Colon (tissue), 2 donors: ENCODE results near the gene EFCAB6.

Source experiments
- FAIRE-seq: peaks from 2 replicates; lab custom pipeline; 2012; peaks lifted over from hg19 to GRCh38; lab: Jason Lieb, UNC
- donor health status: control.
- donor health status: control.

EFCAB6 gene

DNA sequence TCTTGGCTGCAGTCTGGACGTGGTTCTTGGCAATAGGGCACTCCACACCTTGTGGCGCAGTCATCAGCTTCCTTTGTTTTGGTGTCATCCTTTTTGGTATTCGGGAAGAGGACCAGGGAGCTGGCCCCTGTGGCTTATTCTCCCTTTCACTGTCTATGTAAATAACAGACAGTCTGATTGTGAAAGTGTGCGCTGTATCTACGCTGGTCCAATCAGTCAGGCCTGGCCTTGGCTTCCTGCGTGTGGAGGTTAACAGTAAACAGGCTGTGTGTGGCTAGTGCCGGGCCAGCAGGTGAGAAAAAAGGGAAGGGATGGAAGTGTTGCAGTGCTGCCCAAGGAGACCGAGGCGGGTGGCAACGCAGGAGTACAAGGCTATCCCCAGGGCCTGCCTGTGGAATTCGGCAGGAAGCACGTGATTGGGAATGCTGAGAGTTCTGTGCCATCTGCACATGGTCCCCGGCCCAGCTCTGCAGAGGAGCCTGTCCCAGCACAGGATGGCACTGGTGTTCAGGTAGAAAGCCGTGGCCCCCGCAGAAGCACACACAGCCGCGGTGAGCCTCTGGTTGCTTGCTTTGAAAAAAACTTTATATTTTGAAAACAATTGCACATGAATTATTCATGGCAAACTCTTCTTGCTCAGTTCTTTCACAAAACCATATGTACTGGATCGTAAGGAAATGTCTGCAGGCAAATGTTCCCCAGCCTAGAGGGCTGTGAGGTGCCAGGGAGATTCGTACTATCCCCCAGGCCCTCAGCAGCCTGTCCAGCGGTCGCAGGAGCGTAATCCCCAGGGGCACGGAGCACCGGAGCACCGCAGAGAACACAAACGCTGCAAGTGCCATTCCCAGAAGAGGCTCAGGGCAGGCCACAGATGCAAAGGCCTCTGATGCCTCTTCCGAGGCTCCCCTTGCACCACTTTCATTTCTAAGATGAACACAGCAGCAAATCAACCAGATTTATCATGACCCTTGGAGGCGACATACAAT, 174.5 kb downstream of the EFCAB6 start:
- FAIRE-seq = no peak

DNA sequence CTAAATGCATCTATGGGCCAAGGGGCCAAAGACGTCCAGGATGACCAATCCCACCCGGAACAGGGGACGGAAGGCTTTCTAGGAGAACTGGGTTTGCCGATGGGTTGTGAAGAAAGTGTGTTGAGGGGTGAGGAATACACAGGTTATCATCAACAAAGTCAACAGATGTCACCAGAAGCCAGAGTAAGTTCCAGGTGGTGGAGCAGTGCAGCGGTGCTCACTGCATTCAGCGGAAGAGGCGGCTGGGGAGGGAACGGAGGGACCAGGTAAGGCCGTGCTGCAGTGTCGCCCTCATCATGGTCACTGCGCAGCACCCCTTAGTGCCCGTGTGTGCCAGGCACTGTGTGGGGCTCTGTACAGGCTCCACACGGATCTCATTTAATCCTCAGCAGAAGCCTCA, 176.0 kb downstream of the EFCAB6 start:
- no peak for FAIRE-seq

DNA sequence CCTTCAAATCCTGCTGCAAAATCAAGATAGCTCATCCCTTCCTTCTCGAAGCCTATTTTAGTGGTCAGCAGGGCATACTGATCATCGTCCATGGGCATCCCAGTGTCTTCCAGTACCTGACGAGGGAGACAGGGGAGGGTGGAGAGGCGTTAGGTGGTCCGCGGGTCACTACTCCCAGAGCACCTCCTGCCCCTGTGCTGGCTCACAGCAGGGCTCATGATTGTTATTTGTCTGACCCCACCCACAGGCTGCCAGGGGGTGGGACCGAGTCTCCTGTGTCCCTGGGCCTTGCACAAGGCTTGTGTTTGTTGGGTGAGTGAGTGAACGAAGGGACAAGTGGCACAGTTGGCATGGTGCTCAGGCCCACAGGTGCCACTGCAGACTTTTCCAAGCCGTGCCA, 177.0 kb downstream of the EFCAB6 start:
- FAIRE-seq = no peak

DNA sequence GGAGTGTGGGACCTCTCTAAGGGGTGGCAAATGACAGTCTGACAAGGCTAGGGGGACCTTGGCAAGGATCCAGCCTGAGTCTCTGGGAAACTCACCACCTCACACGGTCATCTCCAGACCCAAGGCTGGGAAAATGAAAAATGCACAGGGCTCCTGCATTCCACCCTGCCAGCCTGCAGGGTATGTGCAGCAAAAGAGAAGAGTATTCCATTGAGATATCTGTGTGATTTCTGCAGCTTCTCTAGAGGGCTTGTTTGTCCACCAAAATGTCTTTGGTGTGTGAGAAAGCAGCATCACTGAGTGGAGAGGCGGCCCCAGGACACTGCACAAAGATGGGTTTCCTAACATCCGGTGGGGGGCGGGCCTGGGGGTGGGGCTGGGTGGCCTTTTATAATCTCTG, 177.8 kb downstream of the EFCAB6 start:
- no peak for FAIRE-seq

DNA sequence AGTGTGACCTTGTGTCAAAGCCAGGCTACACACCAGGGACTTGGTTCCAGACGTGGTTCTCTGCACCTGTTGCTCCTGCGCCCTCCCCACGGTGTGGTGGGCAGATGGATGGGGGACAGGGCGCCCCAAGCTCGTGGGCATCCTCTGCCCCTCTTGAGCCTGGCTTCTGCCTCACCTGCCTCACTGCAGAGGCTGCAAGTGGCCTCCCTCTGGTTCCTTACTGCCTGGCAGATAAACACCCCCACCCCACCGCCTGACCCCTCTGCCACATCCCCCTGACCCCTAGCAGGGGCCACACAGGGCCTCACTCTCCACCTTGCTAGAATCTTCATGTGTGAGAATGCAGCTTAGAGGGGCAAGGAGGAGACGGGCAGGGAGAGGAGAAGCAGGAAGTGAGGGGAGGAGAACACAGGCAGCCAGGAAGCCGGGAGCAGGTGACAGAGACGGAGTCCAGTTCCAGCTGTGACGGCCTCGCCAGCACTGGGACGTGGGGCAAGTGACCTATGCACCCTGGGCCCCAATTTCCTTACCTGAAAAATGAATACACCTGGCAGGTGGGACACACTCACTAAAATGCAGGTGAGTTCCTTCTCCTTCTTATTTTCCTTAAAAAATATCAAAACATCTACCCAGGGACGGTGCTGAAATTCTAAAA, 178.3 kb downstream of the EFCAB6 start:
- FAIRE-seq = no peak

DNA sequence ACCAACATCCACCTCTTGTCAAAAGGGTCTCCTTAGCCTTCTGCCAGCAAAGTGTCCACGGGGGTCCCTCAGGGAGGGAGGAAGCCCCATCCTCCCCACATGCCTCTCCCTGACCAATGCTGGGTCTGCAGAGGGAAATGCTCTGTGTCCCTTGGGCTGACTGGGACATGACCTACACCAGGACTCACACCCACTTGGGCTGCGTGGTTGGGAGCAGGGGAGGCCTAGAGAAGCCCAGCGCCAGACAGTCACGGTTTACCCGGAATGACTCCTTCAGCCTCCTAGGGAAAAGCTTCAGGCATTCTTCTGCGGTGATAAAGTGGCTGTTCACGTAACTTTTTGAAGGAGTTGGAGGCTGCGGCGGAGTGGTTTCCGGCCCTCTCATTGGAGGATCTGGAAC, 180.3 kb downstream of the EFCAB6 start:
- FAIRE-seq = no peak

DNA sequence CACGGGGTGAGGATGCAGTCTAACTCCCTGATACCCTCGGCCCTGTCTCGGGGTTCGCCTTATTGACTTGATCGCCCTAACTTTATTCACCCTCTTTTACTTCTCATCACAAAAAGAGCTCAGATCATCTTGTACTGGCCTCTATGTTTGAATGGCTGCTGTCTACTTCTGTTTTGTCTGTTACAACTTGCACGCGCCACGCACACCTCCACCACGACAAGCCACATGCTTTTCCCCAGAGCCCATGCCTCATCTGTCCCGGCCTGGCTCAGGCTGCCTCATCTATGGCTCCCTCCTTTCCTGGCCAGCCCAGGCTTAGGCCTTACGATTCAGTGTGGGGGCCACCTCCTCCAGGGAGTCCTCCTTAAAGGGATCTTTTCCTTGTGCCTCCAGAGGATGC, 180.9 kb downstream of the EFCAB6 start:
- no peak for FAIRE-seq

DNA sequence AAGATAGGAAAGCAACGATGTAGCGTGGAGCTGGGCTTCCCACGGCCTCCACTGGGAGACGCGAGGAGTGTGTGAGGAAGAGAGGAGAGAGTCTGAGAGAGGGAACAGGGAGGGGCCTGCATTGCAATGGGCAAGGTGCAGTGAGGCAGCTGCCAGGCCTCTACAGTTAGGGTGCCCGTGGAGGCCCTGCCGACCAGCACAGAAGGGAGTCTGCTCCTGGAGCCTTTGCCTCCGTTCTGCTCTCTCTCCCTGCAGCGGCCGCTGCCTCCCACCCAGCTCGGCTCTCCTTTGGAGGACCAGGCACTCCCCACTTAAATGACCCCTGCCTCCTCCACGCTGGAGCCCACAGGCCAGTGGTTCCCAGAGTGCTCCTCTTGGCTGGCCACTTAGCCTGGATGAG, 181.7 kb downstream of the EFCAB6 start:
- no peak for FAIRE-seq

DNA sequence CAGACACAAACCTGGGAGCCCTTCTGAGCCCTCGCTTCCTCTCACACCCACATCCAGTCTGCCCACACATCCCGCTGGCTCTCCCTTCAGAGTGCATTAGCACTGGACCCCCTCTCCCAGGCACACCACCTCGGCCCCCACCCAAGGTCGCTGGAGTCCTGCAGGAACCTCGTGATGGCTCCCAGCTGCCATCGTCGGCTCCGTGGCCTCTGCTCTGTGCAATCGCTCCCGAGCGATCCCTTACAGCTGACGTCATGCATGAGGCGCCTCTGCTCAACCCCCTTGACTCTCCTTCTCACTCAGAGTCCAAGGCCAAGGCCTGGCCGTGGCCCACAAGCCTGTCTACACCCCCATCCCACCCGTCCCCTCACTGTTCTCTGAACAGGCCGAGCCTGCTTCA, 183.9 kb downstream of the EFCAB6 start:
- FAIRE-seq = no peak

DNA sequence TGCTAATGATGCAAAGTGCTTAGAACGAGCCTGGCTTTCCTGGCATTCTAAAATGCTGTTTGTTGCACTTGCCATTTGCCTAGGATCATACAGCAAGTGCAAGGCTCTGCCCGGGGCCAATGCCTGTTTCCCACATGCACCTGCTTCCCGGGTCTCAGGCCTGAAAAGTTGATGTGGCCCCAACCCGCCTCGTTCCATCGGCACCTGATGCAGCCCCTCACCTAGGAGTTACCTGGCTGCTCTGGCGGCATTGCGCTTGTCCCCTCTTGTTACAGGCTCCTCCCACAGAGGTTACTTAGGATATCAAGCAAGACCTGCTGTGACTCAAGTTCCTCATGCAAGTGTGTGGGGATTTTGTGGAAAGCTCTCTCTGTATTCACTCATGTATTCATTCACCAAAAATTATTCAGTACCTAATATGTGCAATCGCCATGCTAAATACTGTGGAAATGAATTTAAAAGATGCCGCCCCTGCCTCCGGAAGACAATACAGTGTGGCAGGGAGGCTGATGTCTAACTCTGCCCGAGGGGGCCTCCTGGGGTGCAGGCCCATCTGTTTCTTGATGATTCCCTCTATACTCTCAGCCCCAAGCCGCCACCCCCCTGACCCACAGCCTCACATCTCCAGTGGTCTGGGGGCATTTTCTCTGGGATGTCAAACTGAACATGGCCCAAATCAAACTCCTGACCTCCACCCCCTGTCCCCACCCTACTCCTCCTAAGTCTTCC, 184.5 kb downstream of the EFCAB6 start:
- FAIRE-seq = no peak

DNA sequence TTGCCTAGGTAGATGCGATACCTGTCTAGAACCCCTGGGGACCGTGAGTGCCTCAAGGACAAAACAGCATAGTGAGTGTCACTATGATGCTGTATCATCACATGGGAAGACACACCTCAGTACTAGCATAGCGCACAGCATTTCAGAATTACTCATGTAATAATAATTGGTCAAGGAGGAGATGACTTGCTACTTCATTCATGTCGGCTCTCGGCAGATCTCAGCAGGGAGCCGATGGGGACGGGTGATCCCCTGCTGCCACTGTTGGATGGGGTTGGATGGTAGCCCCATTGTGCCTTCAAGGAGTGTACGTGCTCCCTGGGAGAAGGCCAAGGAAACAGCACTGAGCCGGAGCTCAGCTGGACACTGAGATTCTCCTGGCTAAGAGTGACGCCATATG, 186.9 kb downstream of the EFCAB6 start:
- FAIRE-seq = no peak

DNA sequence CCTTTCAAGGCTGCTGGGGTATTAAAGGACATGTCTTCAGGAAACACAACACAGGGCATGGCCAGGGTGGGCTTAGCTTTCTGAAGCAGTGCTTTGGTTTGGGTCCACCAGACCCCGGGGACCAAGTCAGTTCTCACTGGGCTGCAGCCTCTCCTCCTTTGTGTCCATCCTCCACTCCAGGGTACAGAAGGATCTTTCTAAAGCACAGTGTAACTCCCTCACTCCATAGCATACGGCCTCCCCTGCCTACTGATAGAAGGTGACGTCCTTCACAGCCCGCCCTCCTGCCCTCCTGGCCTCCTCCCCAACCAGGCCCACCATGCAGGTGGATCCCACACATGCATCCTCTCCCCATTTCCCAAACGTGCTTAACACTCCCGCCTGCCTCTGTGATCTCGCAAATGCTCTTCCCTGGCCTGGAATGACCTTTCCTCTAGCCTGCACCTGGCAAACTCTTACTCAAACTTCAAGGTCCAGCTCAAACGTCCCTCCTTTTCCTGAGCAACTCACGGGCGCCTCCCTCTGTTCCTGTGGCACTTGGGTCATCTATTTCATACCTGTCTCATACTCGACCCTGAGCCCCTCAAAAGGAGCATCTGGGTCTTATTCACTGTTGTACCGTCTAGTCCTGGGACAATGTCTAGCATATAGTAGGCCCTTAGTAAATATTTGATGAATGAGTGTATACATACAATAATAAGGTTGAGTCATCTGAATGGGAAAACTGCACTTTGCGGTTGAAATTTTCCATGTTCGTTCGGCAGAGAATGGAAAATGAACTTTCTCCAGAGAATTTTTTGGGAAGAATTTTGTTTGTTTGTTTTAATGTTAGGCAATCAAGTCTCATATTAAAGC, 187.7 kb downstream of the EFCAB6 start:
- FAIRE-seq = no peak

DNA sequence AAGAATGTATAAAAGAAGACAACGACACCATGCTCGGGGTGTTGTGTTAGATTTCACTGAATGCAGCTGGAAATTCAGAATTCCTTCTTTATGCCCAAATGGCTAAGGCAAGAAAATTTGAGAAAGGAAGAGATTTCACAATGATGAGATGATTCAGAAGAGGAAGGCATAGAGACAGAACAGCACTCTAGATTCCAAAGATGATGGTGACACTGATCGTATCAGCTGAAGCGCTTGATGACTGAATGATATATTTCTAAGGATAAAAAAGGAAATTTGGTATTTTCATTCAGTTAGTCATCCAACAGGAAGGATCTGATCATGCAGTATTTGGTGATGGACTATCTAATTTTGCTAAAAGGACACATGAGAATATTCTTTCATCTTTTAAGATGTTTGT, 189.2 kb downstream of the EFCAB6 start:
- FAIRE-seq = no peak

DNA sequence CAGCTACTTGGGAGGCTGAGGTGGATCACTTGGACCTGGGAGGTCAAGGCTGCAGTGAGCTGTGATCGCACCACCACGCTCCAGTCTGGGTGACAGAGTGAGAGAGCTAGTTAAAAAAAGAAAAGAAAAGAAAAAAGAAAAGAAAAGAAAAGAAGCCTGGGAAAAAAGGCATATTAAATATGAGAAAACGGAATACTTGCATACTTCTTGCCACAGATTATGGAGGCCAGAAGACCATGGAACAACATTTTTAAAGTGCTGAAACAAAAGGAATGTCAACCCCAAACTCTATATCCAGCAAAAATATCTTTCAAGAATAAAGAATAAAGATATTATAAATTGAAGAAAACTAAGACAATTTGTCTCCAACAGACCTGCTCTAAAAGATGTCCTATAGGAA, 191.9 kb downstream of the EFCAB6 start:
- FAIRE-seq = no peak

DNA sequence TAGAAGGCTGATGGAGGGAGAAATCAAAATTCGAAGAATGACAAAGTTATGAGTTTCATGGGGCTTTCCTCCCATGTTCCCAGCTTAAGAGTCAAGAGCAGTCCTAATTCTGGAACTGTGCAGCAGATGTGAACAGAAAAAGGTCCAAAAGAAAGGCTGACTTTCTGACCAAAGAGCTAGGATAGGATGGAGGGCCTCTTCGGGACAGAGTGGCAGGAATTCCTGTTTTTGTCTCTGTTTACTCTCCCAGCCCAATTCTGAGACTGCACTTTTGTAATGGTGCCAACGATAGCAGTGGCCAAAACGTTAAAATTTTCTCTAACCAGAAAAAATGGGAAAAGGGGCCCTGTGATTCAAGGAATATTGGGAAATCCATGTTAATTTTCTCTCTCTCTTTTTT, 193.6 kb downstream of the EFCAB6 start:
- FAIRE-seq = no peak

DNA sequence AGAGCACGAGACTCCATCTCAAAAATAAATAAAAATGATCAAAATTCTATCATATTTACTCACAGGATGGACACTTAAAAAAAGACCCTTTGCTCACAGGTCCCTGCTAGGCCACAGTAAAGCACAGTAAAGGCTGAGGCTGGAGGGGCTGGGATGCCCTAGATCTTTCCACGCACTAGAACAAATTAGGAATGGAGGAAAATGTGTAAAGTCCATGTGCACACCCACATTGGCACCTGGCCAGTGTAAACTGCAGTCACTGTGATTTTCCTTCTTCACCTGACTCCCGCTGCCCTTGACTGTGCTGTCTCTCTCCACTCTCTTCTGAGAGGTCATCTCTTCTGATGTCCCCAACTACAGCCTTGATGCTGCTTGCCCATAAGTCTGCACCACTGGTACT, 195.5 kb downstream of the EFCAB6 start:
- FAIRE-seq = no peak

DNA sequence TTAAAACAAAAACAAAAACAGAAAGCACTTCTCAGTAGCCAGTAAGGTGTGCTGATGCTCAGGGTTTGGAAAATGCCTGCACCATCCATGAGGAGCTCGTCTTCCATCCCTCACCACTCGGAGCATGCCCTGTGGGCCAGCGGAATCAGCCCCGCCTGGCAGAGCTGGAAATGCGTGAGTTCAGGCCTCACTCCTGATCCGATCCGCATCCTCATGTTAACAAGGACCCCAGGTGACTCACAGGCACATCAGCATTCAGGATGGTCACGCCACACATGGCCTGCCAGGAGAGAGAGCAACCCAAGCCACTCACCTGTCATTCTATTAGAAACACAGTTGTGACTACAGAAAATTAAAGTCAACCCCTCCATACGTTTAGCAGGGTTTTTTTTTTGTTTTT, 211.8 kb downstream of the EFCAB6 start:
- FAIRE-seq = no peak

DNA sequence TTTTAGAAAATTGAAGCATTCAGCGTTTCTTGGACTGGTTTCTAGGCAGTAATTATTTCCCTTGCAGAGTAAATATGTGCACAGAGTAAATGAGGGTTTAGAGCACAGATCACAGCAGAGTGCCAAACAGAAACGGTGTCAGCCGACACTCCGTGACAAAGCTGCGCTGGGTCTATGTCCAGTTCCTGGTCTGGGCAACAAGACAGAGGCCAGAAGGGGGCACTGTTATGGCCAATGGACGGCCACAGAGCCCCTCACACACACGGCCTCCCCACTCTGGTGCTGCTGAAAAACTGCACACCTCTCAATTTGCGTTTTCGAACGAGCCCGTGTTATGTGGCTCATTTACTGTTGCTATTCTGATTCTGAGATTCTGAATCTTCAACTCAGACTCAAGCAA, 219.6 kb downstream of the EFCAB6 start:
- FAIRE-seq = no peak

DNA sequence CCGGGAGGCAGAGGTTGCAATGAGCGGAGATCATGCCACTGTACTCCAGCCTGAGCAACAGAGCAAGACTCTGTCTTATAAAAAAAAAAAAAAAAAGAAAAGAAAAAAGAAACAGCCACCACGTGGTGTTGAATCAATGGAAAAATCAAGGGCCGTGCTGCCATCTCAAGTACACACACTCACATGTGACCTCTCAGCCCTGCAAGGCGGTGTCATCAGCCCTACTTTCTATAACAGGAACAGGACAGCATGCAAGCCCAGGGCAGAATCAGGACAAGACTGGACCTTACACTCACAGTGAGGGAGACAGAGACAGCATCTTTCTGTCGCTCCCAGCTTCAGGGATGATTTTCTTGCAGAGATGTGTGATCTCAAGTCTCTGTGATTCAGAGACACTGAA, 220.7 kb downstream of the EFCAB6 start:
- no peak for FAIRE-seq

DNA sequence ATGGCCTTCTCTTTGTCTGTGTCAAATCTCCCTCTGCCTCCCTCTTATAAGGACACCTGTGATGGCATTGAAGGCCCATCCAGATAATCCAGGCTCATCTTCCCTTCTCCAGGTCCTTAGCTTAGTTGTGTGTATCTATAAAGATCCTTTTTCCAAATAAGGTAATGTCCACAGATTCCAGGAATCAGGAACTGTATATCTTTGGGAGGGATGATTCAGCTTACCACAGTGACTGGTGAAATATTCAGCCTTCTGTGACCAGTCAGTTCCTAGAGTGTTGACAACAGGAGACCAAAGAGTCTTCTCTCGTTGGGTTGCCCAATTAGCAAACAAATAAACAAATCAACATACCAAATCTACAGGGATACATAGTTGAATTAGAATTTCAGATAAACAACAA, 224.5 kb downstream of the EFCAB6 start:
- no peak for FAIRE-seq

DNA sequence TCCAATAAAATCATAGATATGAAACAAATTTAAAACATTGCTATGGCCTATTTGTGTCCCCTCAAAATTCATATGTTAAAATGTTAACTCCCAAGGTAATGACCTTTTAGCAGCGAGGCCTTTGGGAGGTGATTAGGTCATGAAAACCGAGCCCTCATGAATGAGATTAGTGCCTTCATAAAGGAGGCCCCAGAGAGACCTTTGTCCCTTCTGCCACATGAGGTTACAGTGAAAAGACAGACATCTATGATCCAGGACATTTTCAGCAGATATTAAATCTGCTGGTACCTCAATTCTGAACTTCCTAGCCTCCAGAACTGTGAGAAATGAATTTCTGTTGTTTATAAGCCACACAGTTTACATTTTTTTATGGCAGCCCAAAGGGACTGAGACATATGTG, 228.6 kb downstream of the EFCAB6 start:
- FAIRE-seq = no peak

DNA sequence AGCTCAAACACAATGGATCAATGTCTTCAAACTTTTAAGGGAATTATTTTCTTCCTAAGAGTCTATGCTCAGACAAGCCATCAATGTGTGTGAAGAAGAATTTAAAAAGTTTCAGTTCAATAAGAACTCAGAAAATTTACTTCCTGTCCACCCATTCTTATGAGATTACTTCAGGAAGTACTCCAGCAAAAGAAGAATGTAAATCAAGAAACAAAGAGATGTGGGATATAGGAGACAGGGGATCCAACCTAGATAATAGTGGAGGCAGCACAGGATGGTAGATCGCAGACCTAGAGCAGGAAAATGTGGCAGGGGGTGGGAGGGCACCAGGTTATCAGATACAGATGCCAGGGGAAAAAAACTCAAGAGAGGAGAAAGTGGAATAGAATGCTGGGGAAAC, 229.7 kb downstream of the EFCAB6 start:
- no peak for FAIRE-seq
